WTC11 (cell line): ENCODE results near the gene ELP4.

Experiments
- KAT7 ChIP-seq: sonication (generic); formaldehyde crosslinking; IDR thresholded peaks from 2 replicates; pipeline ENCODE4 v1.8.1; 2023; ENCODE audit warnings: missing genetic modification reagents, mild to moderate bottlenecking, borderline replicate concordance
- TF ChIP-seq, protein P1 (sequence below): fragments of 200-600 bp; IDR thresholded peaks from 2 replicates; pipeline ENCODE4 v1.8.0; 2022; ENCODE audit warnings: antibody characterized with exemption

DNA sequence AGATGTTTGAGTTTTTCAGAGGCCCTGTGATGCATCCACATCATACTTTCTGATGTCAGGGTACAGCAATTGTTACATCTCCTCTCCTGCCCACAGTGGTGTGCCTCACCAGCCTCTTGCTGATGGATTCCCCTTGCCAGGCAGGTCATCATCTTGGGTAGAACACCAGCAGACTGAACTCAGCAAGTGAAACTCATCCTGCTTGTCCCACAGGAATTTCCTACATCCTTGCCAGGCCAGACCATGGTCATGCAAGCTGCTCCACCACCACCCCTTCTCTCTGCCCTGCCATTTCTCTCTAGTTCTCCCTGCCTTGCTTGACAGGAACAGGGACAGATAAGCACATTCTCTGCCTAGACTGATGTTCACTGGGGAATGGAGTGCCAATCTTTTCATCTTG lies 215.6 kb downstream of the ELP4 start:
- no peak for TF ChIP-seq KAT7 (CRISPR knock-in tag)
- TF ChIP-seq, protein P1, sequence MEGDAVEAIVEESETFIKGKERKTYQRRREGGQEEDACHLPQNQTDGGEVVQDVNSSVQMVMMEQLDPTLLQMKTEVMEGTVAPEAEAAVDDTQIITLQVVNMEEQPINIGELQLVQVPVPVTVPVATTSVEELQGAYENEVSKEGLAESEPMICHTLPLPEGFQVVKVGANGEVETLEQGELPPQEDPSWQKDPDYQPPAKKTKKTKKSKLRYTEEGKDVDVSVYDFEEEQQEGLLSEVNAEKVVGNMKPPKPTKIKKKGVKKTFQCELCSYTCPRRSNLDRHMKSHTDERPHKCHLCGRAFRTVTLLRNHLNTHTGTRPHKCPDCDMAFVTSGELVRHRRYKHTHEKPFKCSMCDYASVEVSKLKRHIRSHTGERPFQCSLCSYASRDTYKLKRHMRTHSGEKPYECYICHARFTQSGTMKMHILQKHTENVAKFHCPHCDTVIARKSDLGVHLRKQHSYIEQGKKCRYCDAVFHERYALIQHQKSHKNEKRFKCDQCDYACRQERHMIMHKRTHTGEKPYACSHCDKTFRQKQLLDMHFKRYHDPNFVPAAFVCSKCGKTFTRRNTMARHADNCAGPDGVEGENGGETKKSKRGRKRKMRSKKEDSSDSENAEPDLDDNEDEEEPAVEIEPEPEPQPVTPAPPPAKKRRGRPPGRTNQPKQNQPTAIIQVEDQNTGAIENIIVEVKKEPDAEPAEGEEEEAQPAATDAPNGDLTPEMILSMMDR: no peak
